HL-60 (cell line): Measurements from ENCODE around the gene NR1I3.

Experiments used
- CTCF ChIP-seq: IDR thresholded peaks from one replicate; pipeline ENCODE4 v1.5.1; 2011; ENCODE audit warnings: low read length, control low read depth, inconsistent platforms; ENCODE audit not compliant: insufficient read depth
- POLR2AphosphoS5 ChIP-seq: IDR thresholded peaks from 2 replicates; pipeline ENCODE4 v1.6.1; 2012; ENCODE audit warnings: low read depth
- TF ChIP-seq, protein P1 (sequence below): IDR thresholded peaks from 2 replicates; pipeline ENCODE4 v1.6.1; 2012; ENCODE audit warnings: low read depth; ENCODE audit not compliant: insufficient replicate concordance

DNA sequence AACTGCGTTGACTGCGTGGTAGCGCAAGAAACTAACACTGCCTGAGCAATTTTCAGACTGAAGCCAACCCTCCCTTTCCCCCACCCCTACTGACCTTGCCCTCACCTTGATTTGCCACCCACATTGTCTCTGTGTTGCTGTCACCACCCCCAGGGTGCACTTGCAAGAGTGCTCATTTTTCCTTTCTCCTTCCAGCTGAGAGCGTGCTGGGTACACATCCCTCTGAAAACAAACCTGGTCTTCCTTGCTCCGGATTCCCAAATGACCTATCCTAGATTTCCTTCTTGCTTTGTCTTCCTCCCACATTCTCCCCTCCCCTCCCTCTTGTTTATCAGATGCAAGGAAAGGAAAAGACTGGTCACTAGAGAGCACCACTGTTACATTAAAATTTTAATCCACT lies 47.5 kb upstream of the NR1I3 start:
- TF ChIP-seq POLR2AphosphoS5 (no peak), CTCF (no peak)
- TF ChIP-seq, protein P1, sequence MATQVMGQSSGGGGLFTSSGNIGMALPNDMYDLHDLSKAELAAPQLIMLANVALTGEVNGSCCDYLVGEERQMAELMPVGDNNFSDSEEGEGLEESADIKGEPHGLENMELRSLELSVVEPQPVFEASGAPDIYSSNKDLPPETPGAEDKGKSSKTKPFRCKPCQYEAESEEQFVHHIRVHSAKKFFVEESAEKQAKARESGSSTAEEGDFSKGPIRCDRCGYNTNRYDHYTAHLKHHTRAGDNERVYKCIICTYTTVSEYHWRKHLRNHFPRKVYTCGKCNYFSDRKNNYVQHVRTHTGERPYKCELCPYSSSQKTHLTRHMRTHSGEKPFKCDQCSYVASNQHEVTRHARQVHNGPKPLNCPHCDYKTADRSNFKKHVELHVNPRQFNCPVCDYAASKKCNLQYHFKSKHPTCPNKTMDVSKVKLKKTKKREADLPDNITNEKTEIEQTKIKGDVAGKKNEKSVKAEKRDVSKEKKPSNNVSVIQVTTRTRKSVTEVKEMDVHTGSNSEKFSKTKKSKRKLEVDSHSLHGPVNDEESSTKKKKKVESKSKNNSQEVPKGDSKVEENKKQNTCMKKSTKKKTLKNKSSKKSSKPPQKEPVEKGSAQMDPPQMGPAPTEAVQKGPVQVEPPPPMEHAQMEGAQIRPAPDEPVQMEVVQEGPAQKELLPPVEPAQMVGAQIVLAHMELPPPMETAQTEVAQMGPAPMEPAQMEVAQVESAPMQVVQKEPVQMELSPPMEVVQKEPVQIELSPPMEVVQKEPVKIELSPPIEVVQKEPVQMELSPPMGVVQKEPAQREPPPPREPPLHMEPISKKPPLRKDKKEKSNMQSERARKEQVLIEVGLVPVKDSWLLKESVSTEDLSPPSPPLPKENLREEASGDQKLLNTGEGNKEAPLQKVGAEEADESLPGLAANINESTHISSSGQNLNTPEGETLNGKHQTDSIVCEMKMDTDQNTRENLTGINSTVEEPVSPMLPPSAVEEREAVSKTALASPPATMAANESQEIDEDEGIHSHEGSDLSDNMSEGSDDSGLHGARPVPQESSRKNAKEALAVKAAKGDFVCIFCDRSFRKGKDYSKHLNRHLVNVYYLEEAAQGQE: no peak
